SW480 (cell line): Measurements from ENCODE around the gene NOG.

Experiments
- DNase-seq: peaks from one replicate; pipeline ENCODE4 v3.0.0-alpha.2; 2016; ENCODE audit warnings: low spot score

The NOG gene

GRCh38 chr17:56597495-56597990, 4.0 kb downstream of the NOG start:
- no peak for DNase-seq

GRCh38 chr17:56598466-56598865, 5.0 kb downstream of the NOG start:
- peak; percentile 7 for DNase-seq

GRCh38 chr17:56599088-56599487, 5.6 kb downstream of the NOG start:
- DNase-seq, result no peak

GRCh38 chr17:56599566-56599965, 6.1 kb downstream of the NOG start:
- no peak for DNase-seq

GRCh38 chr17:56600256-56600655, 6.8 kb downstream of the NOG start:
- no peak for DNase-seq

- no peak for DNase-seq
Observed at GRCh38 chr17:56601591-56601990, 8.1 kb downstream of the NOG start.

GRCh38 chr17:56602292-56603130, 9.0 kb downstream of the NOG start:
- DNase-seq, result no peak

GRCh38 chr17:56603486-56604238, 10.2 kb downstream of the NOG start:
- no peak for DNase-seq

GRCh38 chr17:56604691-56605290, 11.3 kb downstream of the NOG start:
- no peak for DNase-seq

- no peak for DNase-seq
Observed at GRCh38 chr17:56608944-56609343, 15.4 kb downstream of the NOG start.

- no peak for DNase-seq
Observed at GRCh38 chr17:56610321-56610720, 16.8 kb downstream of the NOG start.

GRCh38 chr17:56613131-56613530, 19.6 kb downstream of the NOG start:
- DNase-seq, result no peak

- no peak for DNase-seq
Observed at GRCh38 chr17:56614522-56614921, 21.0 kb downstream of the NOG start.

- no peak for DNase-seq
Observed at GRCh38 chr17:56616239-56616638, 22.7 kb downstream of the NOG start.

GRCh38 chr17:56623383-56623782, 29.9 kb downstream of the NOG start:
- no peak for DNase-seq

GRCh38 chr17:56624309-56624708, 30.8 kb downstream of the NOG start:
- no peak for DNase-seq

- DNase-seq, result no peak
Observed at GRCh38 chr17:56624912-56625311, 31.4 kb downstream of the NOG start.

- DNase-seq, result peak; percentile 32
Observed at GRCh38 chr17:56629531-56630075, 36.1 kb downstream of the NOG start.

- DNase-seq, result no peak
Observed at GRCh38 chr17:56630202-56630601, 36.7 kb downstream of the NOG start.

- DNase-seq, result no peak
Observed at GRCh38 chr17:56633681-56634080, 40.2 kb downstream of the NOG start.

- DNase-seq, result no peak
Observed at GRCh38 chr17:56635641-56636040, 42.1 kb downstream of the NOG start.

GRCh38 chr17:56636265-56636664, 42.8 kb downstream of the NOG start:
- no peak for DNase-seq

- DNase-seq, result no peak
Observed at GRCh38 chr17:56637254-56637653, 43.8 kb downstream of the NOG start.
